Pancreas (tissue), 10 donors: ENCODE results near the gene MKLN1. TPM values are rescaled to one million over a fixed set of nuclear protein-coding genes. Genes with fewer than 3 reads are reported as not detected.

ENCODE experiments used
- ATAC-seq, 4 donors: fragments of 200-7000 bp; cut with Tn5 transposase; one replicate each; pipeline versions ENCODE4 v1.8.0 to v1.9.1; 2020; ENCODE audit warnings: mild to moderate bottlenecking in 4 of 4, moderate library complexity in 4 of 4
- DNase-seq, 6 donors: peaks; one replicate each; pipeline ENCODE4 v3.0.0-alpha.2; 2020
- FAIRE-seq: peaks from 2 replicates; lab custom pipeline; 2012; peaks lifted over from hg19 to GRCh38; lab: Jason Lieb, UNC
- H3K27ac ChIP-seq, 4 donors: fragments of 200-600 bp; sonication (generic); 1 replicate in 3 of 4; 2 replicates in 1 of 4; pipeline versions ENCODE4 v1.5.0 to v1.8.0; 2020
- H3K27me3 ChIP-seq, 4 donors: fragments of 200-600 bp; one replicate each; pipeline ENCODE4 v1.8.0; 2021
- H3K36me3 ChIP-seq, 3 donors: fragments of 200-600 bp; sonication (generic) in 1 of 3; one replicate each; pipeline versions ENCODE4 v1.5.0 to v1.8.0; 2020 to 2021
- H3K4me1 ChIP-seq, 3 donors: fragments of 200-600 bp; one replicate each; pipeline ENCODE4 v1.8.0; 2021
- H3K4me3 ChIP-seq, 4 donors: fragments of 200-600 bp; sonication (generic) in 2 of 4; one replicate each; pipeline versions ENCODE4 v1.5.0 to v1.8.0; 2020 to 2021
- H3K9me3 ChIP-seq, 4 donors: fragments of 200-600 bp; one replicate each; pipeline ENCODE4 v1.8.0; 2021
- WGBS, 2 donors: extraction: QIAGEN DNeasy Blood & Tissue Kit; methylation state at CpG; one replicate each; pipeline ENCODE4 v1.1.7; 2013; 5-methylcytosine and 5-hydroxymethylcytosine counted together
- intact Hi-C, 3 donors: fragments of 100-400 bp; cut with DNase I; formaldehyde crosslinking; loops; one replicate each; pipeline versions ENCODE4 v1.11.1 to v1.14.2; 2022
- polyA plus RNA-seq, 2 donors: library from polyadenylated mRNA; stranded (reverse); fragments of 200-250 nt; gene quantifications; one replicate each; pipeline ENCODE4 v1.2.3, GENCODE V29; 2013
- total RNA-seq, 6 donors: library from RNA; stranded (reverse); fragmentation: NEBNext Ultra II Directional in 4 of 6; extraction: Animal tissue kit (Norgen Biotek cat#: 25700) in 4 of 6; gene quantifications; one replicate each; pipeline versions ENCODE4 v1.2.1 to v1.2.4, GENCODE V29; 2021 to 2023
- TF ChIP-seq, protein P1 (sequence below), 4 donors: fragments of 200-600 bp; sonication (generic) in 3 of 4; IDR thresholded peaks; one replicate each; pipeline versions ENCODE4 v1.5.0 to v1.8.0; 2021; ENCODE audit warnings: antibody characterized with exemption in 4 of 4
- donor health status: healthy with polysubstance abuse.
- donor health status: DM: no; HTN: no; CAD: no; lungs with moderate emphysema.
- donor health status: DM: no; HTN: no; CAD: no.
- donor health status: control.
- donor health status: control.
- donor health status: Bipolar disorder and iron deficiency.
- donor health status: DM: yes; HTN: yes; CAD: no.
- donor health status: DM: no; HTN: no; CAD: no.
- donor health status: DM: no; HTN: no; CAD: no.
- donor health status: DM: yes; HTN: yes; CAD: no.

MKLN1 gene
- total and polyA plus RNA-seq, 8 donors, result 7.0 to 30.2 (median 21.6) TPM

DNA sequence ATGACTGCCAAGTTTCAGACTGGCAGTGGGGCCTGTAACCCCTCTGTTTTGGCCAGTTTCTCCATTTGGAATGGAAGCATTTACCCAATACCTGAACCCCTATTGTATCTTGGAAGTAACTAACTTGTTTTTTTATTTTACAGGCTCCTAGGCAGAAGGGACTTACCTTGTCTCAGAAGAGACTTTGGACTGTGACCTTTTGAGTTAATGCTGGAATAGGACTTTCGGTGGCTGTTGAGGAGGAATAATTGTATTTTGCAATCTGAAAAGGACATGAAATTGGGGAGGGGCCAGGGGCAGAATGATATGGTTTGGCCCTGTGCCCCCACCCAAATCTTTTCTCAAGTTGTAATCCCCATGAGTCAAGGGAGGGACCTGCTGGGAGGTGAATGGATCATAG, 20.0 kb upstream of the MKLN1 start:
- Histone ChIP-seq H3K4me1 (peaks cover 5 to 9% (median 7%) of the 10 kb centered on the region in 3 donors), H3K4me3 (no peak overlapping the region), H3K36me3 (no peaks in the 10 kb centered on the region), H3K27ac (no peak overlapping the region), H3K9me3 (no peaks in the 10 kb centered on the region), H3K27me3 (no peaks in the 10 kb centered on the region)
- WGBS, 2 donors, result 86 to 87% methylated on average over 1 of the region's 1 CpG
- no peak for ATAC-seq
- FAIRE-seq, result no peak
- TF ChIP-seq, protein P1, sequence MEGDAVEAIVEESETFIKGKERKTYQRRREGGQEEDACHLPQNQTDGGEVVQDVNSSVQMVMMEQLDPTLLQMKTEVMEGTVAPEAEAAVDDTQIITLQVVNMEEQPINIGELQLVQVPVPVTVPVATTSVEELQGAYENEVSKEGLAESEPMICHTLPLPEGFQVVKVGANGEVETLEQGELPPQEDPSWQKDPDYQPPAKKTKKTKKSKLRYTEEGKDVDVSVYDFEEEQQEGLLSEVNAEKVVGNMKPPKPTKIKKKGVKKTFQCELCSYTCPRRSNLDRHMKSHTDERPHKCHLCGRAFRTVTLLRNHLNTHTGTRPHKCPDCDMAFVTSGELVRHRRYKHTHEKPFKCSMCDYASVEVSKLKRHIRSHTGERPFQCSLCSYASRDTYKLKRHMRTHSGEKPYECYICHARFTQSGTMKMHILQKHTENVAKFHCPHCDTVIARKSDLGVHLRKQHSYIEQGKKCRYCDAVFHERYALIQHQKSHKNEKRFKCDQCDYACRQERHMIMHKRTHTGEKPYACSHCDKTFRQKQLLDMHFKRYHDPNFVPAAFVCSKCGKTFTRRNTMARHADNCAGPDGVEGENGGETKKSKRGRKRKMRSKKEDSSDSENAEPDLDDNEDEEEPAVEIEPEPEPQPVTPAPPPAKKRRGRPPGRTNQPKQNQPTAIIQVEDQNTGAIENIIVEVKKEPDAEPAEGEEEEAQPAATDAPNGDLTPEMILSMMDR (IDR thresholded peaks at IDR 0.05), result no peak
- intact Hi-C loops, result no loop called here
- DNase-seq, result no peak

DNA sequence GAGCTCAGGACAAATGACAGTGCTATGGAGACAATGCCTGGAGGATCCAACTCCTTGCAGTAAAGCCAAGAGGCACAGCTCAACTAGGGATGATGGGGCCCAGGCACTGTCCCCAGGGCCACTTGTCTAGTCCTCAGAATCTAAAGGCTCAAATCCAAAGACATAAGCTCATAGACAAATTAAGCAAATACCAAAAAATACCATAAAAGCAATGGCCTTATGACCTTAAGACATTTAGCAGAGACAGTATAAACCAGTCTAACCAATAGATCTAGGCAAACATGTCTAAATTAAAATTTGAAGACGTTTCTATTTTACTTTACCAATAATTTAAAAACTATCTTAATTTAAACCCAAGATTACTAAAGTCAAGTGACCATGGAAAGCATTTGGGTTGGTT, 14.8 kb upstream of the MKLN1 start:
- intact Hi-C loops, result no loop called here

DNA sequence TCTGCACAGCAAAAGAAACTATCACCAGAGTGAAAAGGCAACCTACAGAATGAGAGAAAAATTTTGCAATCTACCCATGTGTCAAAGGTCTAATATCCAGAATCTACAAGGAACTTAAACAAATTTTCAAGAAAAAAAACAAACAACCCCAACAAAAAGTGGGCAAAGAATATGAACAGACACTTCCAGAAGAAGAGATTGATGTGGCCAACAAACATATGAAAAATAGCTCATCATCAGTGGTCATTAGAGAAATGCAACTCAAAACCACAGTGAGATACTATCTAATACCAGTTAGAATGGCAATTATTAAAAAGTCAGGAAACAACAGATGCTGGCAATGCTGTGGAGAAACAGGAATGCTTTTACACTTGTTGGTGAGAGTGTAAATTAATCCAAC, 7.1 kb upstream of the MKLN1 start:
- Histone ChIP-seq H3K36me3 (no peaks in the 10 kb centered on the region), H3K27me3 (no peaks in the 10 kb centered on the region), H3K9me3 (no peaks in the 10 kb centered on the region), H3K4me1 (no peaks in the 10 kb centered on the region), H3K27ac (no peak overlapping the region), H3K4me3 (no peak overlapping the region)
- no peak for ATAC-seq
- no peak for FAIRE-seq
- intact Hi-C loops, result no loop called here
- no peak for DNase-seq
- TF ChIP-seq, protein P1 (IDR thresholded peaks at IDR 0.05), result no peak

More for the DNA sequence above, 14.8 kb upstream of the MKLN1 start:
- H3K27ac ChIP-seq, result no peak overlapping the region
- no peak for FAIRE-seq
- TF ChIP-seq, protein P1 (IDR thresholded peaks at IDR 0.05), result no peak
- WGBS, 2 donors, result 31 to 62% methylated on average over 1 of the region's 1 CpG
- H3K9me3 ChIP-seq, result no peaks in the 10 kb centered on the region
- H3K4me3 ChIP-seq, result no peak overlapping the region
- H3K27me3 ChIP-seq, result no peaks in the 10 kb centered on the region
- H3K36me3 ChIP-seq, result no peaks in the 10 kb centered on the region
- ATAC-seq, result no peak
- no peaks in the 10 kb centered on the region for H3K4me1 ChIP-seq
- DNase-seq, result no peak

DNA sequence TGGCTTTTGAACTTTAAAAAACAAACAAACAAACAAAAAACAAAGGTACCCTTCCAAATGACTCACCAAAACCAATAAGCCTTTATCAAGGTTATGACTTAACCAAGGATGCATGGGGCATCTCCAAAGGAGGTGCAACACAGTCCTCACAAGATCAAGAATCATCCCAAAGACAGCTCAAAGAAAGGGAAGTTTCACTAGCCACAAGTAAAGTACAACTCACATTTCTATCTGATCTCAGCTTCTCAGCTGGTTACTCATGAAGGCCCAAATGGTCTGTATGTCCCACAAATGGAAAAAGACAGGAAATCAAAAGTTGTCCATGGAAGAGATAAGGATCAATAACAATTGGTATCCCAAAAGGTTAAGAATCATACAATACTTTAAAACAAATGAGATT, 6.0 kb upstream of the MKLN1 start:
- H3K4me1 ChIP-seq, result peaks cover 0 to 2% (median 0%) of the 10 kb centered on the region in 3 donors
- no peaks in the 10 kb centered on the region for H3K36me3 ChIP-seq
- intact Hi-C loops, result no loop called here
- no peak overlapping the region for H3K27ac ChIP-seq
- H3K27me3 ChIP-seq, result no peaks in the 10 kb centered on the region
- FAIRE-seq, result no peak
- no peak overlapping the region for H3K4me3 ChIP-seq
- TF ChIP-seq, protein P1 (IDR thresholded peaks at IDR 0.05), result no peak
- no peak for DNase-seq
- no peak for ATAC-seq
- H3K9me3 ChIP-seq, result no peaks in the 10 kb centered on the region

DNA sequence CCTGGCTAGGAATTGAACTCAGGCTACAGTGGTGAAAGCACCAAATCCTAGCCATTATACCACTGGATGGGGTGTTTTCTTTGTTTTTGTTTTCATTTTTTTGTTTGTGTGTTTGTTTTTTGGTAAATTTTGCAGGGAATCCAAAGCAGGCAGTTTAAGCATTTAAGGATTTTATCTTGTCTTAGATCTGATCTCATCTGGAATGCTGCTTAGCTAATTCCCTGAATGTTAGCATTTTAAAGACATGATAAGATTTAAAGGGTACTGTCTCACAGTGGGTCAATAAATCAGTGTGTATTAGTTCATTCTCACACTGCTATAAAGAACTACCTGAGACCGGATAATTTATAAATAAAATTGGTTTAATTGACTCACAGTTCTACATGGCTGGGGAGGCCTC, 5.6 kb upstream of the MKLN1 start:
- H3K27me3 ChIP-seq, result no peaks in the 10 kb centered on the region
- DNase-seq (no peak), FAIRE-seq (no peak), ATAC-seq (no peak)
- intact Hi-C loops, result no loop called here
- TF ChIP-seq, protein P1 (IDR thresholded peaks at IDR 0.05), result no peak
- 91 to 94% methylated on average over 1 of the region's 1 CpG for WGBS, 2 donors
- H3K4me1 ChIP-seq, result peaks cover 0 to 5% (median 0%) of the 10 kb centered on the region in 3 donors
- H3K27ac ChIP-seq, result no peak overlapping the region
- no peaks in the 10 kb centered on the region for H3K36me3 ChIP-seq
- H3K9me3 ChIP-seq, result no peaks in the 10 kb centered on the region
- H3K4me3 ChIP-seq, result no peak overlapping the region
